ENCODE results near the gene PET100.
A peak's percentile ranks its signal among the peaks of the same experiment; 100 is the strongest.

PET100 gene

DNA sequence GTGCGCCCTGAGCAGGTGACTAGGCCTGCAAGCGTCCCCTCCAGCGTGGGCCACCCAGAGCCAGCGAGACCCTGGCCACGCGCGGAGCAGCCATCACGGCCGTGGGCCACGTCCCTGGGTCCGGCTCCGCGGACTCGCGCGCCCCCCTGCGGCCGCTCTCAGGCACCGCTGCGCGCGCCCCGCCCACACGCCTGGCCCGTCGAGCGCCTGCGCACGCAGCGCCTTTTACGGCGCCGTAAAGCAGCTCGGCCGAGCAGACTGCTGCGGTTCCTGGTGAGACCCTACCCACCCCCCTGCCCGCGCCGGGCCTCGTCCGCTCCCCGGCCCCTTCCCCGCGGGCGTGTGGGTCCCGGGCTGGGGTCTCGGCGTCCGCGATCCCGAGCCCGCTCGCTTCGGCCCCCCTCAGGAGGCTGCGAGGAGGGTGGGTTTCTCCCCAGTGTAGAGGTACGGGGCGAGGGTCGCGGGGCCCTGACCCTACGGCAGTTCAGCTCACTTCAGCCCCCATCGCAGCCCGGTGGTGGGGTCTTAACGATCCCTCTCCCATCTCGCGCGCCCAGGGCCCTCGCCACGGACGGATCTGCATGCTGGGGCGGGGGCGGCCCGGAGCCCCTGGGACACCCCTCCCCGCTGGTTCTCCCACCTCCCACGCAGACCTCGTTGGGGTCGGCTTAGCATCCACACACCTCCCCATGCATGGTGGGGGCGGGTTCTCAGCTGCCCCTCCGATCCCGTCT is 51.2 kb downstream of the PET100 start, which contains the start of gene TRAPPC5:
TRAPPC5 (plus strand) TSS at position 228 of the 734 bp plus-strand sequence. CDS start 1,421 bp downstream, outside the sequence.
- DNase-seq: peak; percentile 84
